GM13977 (cell line): ENCODE results near the gene RSAD2.
"Not testable (repeated sequence)": the region's sequence is repeated elsewhere in the genome, so short reads cannot be mapped to it uniquely, and the experiment has no call there.

Experiments
- DNase-seq: peaks from one replicate; pipeline ENCODE4 v3.0.0; 2012; ENCODE audit warnings: low spot score
- in situ Hi-C: fragments of 300-500 bp; cut with MboI; formaldehyde crosslinking; loops from one replicate; pipeline ENCODE4 v1.12.0; 2022; ENCODE audit warnings: low sequenced_read_pairs, low pct_unique_long_range_greater_than_20kb, mixed read lengths, inconsistent platforms; ENCODE audit not compliant: unreplicated experiment
- TF ChIP-seq, protein P1 (sequence below): IDR thresholded peaks from 2 replicates; pipeline ENCODE4 v1.5.1; 2012; ENCODE audit warnings: mild to moderate bottlenecking, control low read depth; ENCODE audit not compliant: insufficient read depth; ENCODE audit errors: extremely low read depth, missing control alignments

Gene RSAD2

DNA sequence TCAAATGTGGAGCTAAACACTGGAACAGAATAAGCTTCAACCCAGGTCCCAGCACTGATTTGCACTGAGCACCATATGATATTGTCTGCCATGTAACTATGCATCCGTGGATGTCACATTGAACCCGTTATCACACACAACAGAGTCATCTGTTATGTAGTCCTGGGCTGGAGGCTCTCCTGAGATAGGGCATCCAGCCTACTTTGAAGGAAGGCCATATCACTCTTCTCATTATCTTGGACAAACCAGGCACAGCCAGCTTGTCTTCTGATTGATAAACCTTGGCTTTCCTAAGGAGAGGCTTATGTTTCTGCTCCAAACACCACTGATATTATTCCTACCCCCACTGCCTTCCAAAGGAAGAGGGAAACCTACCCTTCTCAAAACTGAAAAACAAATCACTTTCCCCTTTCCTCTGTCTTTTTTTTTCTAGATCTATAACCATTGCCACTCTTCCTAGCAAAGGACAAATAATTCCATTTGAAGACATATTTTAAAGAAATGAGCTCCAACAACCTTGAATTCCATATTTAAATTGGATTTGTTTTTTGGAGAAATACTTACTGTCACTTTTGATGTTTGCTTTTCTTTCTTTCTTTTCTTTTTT lies 16.4 kb downstream of the RSAD2 start:
- no peak for DNase-seq
- TF ChIP-seq, protein P1, sequence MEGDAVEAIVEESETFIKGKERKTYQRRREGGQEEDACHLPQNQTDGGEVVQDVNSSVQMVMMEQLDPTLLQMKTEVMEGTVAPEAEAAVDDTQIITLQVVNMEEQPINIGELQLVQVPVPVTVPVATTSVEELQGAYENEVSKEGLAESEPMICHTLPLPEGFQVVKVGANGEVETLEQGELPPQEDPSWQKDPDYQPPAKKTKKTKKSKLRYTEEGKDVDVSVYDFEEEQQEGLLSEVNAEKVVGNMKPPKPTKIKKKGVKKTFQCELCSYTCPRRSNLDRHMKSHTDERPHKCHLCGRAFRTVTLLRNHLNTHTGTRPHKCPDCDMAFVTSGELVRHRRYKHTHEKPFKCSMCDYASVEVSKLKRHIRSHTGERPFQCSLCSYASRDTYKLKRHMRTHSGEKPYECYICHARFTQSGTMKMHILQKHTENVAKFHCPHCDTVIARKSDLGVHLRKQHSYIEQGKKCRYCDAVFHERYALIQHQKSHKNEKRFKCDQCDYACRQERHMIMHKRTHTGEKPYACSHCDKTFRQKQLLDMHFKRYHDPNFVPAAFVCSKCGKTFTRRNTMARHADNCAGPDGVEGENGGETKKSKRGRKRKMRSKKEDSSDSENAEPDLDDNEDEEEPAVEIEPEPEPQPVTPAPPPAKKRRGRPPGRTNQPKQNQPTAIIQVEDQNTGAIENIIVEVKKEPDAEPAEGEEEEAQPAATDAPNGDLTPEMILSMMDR, result no peak
- in situ Hi-C loops, result no loop called here

DNA sequence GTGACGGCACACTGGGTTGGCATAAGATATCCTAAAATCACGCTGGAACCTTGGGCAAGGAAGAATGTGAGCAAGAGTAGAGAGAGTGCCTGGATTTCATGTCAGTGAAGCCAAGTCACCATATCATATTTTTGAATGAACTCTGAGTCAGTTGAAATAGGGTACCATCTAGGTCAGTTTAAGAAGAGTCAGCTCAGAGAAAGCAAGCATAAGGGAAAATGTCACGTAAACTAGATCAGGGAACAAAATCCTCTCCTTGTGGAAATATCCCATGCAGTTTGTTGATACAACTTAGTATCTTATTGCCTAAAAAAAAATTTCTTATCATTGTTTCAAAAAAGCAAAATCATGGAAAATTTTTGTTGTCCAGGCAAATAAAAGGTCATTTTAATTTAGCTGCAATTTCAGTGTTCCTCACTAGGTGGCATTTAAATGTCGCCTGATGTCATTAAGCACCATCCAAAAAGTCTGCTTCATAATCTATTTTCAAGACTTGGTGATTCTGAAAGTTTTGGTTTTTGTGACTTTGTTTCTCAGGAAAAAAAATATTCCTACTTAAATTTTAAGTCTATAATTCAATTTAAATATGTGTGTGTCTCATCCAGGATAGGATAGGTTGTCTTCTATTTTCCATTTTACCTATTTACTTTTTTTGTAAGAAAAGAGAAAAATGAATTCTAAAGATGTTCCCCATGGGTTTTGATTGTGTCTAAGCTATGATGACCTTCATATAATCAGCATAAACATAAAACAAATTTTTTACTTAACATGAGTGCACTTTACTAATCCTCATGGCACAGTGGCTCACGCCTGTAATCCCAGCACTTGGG lies 19.6 kb downstream of the RSAD2 start:
- no peak for DNase-seq
- in situ Hi-C loops, result no loop called here
- TF ChIP-seq, protein P1, result peak; percentile 77

DNA sequence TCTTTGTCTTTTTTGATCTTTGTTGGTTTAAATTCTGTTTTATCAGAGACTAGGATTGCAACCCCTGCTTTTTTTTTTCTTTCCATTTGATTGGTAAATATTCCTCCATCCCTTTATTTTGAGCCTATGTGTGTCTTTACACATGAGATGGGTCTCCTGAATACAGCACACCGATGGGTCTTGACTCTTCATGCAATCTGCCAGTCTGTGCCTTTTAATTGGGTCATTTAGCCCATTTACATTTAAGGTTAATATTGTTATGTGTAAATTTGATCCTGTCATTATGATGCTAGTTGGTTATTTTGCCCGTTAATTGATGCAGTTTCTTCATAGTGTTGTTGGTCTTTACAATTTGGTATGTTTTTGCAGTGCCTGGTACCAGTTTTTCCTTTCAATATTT lies 25.0 kb downstream of the RSAD2 start:
- in situ Hi-C loops, DNase-seq: not testable (repeated sequence)

DNA sequence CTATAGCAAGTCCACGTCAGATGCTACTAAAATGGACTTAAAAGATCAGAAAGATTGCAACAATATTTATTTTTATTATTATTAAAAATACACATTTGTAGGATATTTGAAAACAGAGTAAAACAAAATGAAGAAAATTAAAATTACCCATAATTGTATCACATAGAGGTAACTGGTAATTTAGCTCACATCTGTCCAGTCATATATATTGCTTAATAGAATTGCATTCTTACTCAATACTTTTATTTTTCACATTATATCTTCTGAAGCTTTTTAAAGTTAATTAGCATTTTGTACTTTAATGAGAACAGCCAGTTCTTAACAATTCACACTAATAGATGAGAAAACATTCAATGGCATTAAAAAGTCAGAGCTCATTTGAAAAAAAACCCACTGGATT lies 28.1 kb downstream of the RSAD2 start:
- TF ChIP-seq, protein P1, result no peak
- in situ Hi-C loops, result no loop called here
- no peak for DNase-seq

DNA sequence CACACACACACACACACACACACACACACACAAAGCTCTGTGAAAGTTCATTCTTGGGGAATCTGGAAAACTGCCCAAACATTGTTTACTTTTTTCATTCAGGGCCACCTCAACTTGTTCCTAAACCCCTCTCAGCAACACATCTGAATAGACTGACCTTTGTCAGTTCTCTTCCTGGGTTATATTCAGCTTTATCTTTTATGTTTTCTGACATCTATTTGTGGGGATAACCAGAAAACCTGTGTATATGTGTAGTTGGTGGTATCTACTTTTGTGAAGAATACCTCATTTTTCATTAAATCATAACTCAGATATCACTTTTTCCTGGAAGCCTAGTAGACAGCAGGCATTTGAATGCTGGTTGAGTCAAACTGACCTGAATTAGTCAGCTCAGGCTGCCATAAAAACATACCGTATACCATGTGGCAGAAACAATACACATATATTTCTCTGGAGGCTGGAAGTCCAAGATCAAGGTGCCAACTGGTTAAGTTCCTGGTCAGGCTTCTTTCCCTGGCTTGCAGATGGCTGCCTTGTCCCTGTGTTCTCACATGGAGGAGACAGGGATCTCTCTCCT lies 28.7 kb downstream of the RSAD2 start:
- DNase-seq, result no peak
- TF ChIP-seq, protein P1, result no peak
- in situ Hi-C loops, result no loop called here

DNA sequence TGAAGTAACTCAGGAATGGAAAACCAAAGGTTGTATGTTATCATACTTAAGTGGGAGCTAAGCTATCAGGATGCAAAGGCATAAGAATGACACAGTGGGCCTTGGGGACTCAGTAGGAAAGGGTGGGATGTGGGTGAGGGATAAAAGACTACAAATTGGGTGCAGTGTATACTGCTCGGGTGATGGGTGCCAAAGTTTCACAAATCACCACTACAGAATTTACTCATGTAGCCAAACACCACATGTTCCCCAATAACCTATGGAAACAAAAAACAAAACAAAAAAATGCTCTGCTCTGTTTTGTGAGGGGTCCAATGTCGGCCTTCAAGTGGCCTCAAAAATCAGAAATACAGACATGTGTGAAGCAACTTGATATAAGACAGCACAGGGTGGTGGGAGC lies 30.7 kb downstream of the RSAD2 start:
- in situ Hi-C loops, result no loop called here

More for the DNA sequence above, 30.7 kb downstream of the RSAD2 start:
- no peak for DNase-seq
- TF ChIP-seq, protein P1, result no peak
